Measurements from ENCODE around the gene IFNE. TPM values are rescaled to one million over a fixed set of nuclear protein-coding genes. Genes with fewer than 3 reads are reported as not detected.

Gene IFNE
- total RNA-seq, 1 donor from 2014 or later = not detected

GRCh38 chr9:21510806-21511205 lies 28.7 kb upstream of the IFNE start:
- Mint-ChIP-seq H3K36me3 (ENCODE audit: low read depth) (no peaks in the 10 kb centered on the region), H3K27me3 (ENCODE audit: low read depth) (peaks cover 4% of the 10 kb centered on the region), H3K4me3 (ENCODE audit: low read depth) (no peak overlapping the region), H3K9me3 (no peaks in the 10 kb centered on the region), H3K4me1 (ENCODE audit: low read depth) (peaks cover 2% of the 10 kb centered on the region), H3K27ac (no peak overlapping the region)
- DNase-seq (ENCODE audit: low spot score) = no peak
- intact Hi-C loops (cut with micrococcal nuclease) = no loop called here

DNA sequence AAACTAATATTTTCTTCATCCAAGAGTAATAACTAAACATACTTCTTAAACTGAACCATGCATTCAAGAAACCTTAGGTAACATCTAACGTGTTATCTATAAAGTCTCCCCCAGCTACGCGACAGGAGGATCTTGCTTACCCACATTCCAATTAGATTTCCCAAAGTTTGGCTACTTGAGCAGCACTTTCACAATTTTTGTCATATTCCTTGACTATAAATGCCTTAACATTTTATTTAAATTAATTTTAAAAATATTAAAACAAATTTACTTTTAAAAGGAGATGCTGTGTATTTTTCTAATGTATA lies 25.3 kb upstream of the IFNE start:
- H3K36me3 Mint-ChIP-seq (ENCODE audit: low read depth) = no peaks in the 10 kb centered on the region
- DNase-seq (ENCODE audit: low spot score) = no peak
- H3K4me3 Mint-ChIP-seq (ENCODE audit: low read depth) = no peak overlapping the region
- H3K27ac Mint-ChIP-seq = no peak overlapping the region
- intact Hi-C loops (cut with micrococcal nuclease) = no loop called here
- H3K4me1 Mint-ChIP-seq (ENCODE audit: low read depth) = peaks cover 2% of the 10 kb centered on the region
- no peaks in the 10 kb centered on the region for H3K9me3 Mint-ChIP-seq
- H3K27me3 Mint-ChIP-seq (ENCODE audit: low read depth) = peaks cover 4% of the 10 kb centered on the region

DNA sequence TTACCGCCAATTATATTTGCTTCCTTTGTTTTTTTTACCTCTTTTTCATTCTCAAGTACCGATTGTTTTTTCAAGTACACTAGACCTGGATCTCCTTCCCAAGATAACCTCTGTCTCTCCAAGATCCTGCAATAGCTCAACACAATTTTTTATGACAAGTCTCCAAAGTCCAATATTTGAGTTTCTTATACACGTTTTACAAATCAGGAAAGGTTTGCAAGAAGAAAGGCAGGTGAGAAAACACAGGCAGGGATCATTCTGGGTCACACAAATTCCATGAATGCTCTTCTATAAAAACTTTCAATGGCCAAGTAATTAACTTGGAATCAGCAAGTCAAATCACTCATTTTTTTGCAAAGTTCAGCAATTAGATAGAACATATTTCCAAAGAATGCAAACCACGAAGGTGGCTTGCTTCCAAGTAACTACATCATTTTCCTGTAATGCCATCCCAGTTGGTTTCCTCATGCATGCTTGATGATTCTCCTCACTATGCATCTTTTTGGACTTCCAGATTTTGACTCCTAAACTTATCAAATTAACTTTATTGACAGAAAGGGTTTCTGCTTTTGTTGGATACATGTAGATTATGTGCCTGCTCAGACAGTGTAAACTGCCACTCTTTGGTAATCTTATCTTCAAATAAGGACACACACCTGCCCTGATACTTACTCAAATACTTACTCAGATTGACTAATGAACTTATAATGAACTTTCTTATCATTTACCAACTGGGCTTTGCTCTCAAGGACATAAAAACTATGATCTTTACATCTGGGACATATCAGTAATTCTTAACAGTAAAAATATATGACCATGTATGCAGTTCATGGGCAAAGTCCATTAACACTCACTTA lies 24.7 kb upstream of the IFNE start:
- peaks cover 2% of the 10 kb centered on the region for H3K4me1 Mint-ChIP-seq (ENCODE audit: low read depth)
- DNase-seq (ENCODE audit: low spot score) = no peak
- intact Hi-C loops (cut with micrococcal nuclease) = no loop called here

DNA sequence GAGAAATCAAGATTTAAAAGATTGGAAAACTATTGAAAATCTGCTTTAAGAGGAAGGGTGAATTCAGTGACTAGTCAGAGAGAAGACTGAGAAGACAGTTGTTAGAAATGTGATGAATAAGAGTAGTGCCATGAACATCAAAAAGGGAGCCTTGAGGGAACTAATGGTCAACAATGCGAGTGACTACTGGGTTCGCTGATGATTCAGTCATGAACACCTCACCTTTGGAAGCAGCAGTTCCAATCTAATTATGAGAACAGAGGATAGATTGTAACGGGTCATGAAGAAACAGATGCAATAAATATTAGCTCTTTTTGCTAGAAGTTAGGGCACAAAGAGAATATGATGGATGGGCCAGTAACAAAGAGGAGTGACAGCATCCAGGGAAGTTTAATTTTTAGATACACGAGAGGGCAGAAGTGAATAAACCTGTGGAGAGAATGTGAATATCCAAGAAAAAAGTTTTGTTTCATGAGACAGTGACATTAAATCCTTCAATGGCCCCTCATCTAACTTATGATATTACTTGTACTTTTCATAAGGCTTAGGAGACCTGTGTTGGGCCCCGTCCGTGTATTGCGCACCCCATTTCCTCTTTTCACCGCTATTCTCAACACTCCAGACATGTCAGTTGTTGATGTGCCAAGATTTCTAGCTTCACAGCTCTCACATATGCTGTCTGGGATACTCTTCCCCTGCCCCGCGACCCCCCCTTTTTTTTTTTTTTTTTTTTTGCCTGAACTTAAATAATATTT lies 23.5 kb upstream of the IFNE start:
- H3K9me3 Mint-ChIP-seq = no peaks in the 10 kb centered on the region
- H3K27ac Mint-ChIP-seq = no peak overlapping the region
- intact Hi-C loops (cut with micrococcal nuclease) = no loop called here
- peaks cover 6% of the 10 kb centered on the region for H3K4me1 Mint-ChIP-seq (ENCODE audit: low read depth)
- H3K27me3 Mint-ChIP-seq (ENCODE audit: low read depth) = peaks cover 4% of the 10 kb centered on the region
- no peak for DNase-seq (ENCODE audit: low spot score)
- H3K4me3 Mint-ChIP-seq (ENCODE audit: low read depth) = no peak overlapping the region
- no peaks in the 10 kb centered on the region for H3K36me3 Mint-ChIP-seq (ENCODE audit: low read depth)

More for the DNA sequence above, 24.7 kb upstream of the IFNE start:
- Mint-ChIP-seq H3K9me3 (no peaks in the 10 kb centered on the region), H3K36me3 (ENCODE audit: low read depth) (no peaks in the 10 kb centered on the region), H3K27me3 (ENCODE audit: low read depth) (peaks cover 4% of the 10 kb centered on the region), H3K27ac (no peak overlapping the region), H3K4me3 (ENCODE audit: low read depth) (no peak overlapping the region)

GRCh38 chr9:21504894-21505293 lies 22.8 kb upstream of the IFNE start:
- no peak for DNase-seq (ENCODE audit: low spot score)
- intact Hi-C loops (cut with micrococcal nuclease) = no loop called here
- Mint-ChIP-seq H3K4me1 (ENCODE audit: low read depth) (peaks cover 8% of the 10 kb centered on the region), H3K9me3 (no peaks in the 10 kb centered on the region), H3K27me3 (ENCODE audit: low read depth) (peaks cover 4% of the 10 kb centered on the region), H3K4me3 (ENCODE audit: low read depth) (no peak overlapping the region), H3K36me3 (ENCODE audit: low read depth) (no peaks in the 10 kb centered on the region), H3K27ac (no peak overlapping the region)

- Mint-ChIP-seq H3K4me3 (ENCODE audit: low read depth) (no peak overlapping the region), H3K27ac (no peak overlapping the region), H3K9me3 (no peaks in the 10 kb centered on the region), H3K27me3 (ENCODE audit: low read depth) (peaks cover 4% of the 10 kb centered on the region), H3K4me1 (ENCODE audit: low read depth) (peaks cover 8% of the 10 kb centered on the region), H3K36me3 (ENCODE audit: low read depth) (no peaks in the 10 kb centered on the region)
- intact Hi-C loops (cut with micrococcal nuclease) = no loop called here
- DNase-seq (ENCODE audit: low spot score) = no peak
These were observed 22.0 kb upstream of the IFNE start for GRCh38 chr9:21504113-21504512.

DNA sequence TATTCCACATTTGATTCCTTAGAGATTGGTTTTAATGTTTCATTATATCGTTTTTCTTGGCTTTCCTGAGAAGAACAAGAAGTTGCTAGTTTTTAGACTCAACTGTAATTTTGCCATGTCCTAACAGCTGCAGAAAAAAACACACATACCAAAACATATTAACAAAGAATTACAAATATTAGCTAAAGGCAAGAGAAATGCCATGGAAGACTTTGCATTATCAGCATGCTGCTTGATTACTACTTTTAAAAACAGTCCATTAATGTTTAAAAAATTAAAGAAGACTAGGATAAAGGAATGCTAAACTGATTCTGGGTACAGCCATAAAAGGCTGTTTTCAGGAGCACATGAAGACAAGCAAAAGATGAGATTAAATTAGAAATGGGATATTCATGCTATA lies 20.5 kb upstream of the IFNE start:
- Mint-ChIP-seq H3K27me3 (ENCODE audit: low read depth) (no peaks in the 10 kb centered on the region), H3K4me3 (ENCODE audit: low read depth) (no peak overlapping the region), H3K27ac (no peak overlapping the region), H3K9me3 (no peaks in the 10 kb centered on the region), H3K4me1 (ENCODE audit: low read depth) (peaks cover 8% of the 10 kb centered on the region), H3K36me3 (ENCODE audit: low read depth) (no peaks in the 10 kb centered on the region)
- DNase-seq (ENCODE audit: low spot score) = no peak
- intact Hi-C loops (cut with micrococcal nuclease) = no loop called here

DNA sequence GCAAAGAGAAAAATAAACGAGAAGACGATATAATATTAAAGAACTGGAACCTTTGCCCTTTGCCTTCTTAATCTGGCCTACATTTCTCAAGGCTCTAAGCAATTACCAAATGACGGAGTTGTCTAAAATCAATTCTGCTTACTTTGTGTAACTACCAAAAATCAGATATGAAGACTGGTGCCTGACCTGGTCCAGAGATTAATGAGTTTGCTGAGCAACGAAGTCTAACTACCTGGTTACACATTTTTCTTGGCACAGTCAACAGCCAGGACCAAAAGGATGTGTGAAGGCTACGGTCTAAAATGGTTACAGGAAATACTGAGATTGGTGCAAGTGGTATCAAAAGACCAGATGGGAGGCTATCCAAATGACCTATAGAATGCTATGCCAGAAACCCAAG lies 17.8 kb upstream of the IFNE start:
- no peak overlapping the region for H3K4me3 Mint-ChIP-seq (ENCODE audit: low read depth)
- intact Hi-C loops (cut with micrococcal nuclease) = no loop called here
- H3K9me3 Mint-ChIP-seq = no peaks in the 10 kb centered on the region
- H3K36me3 Mint-ChIP-seq (ENCODE audit: low read depth) = no peaks in the 10 kb centered on the region
- H3K4me1 Mint-ChIP-seq (ENCODE audit: low read depth) = peaks cover 6% of the 10 kb centered on the region
- peaks cover 4% of the 10 kb centered on the region for H3K27me3 Mint-ChIP-seq (ENCODE audit: low read depth)
- DNase-seq (ENCODE audit: low spot score) = no peak
- no peak overlapping the region for H3K27ac Mint-ChIP-seq

- intact Hi-C loops (cut with micrococcal nuclease) = no loop called here
- DNase-seq (ENCODE audit: low spot score) = no peak
- Mint-ChIP-seq H3K27me3 (ENCODE audit: low read depth) (peaks cover 6% of the 10 kb centered on the region), H3K36me3 (ENCODE audit: low read depth) (no peaks in the 10 kb centered on the region), H3K9me3 (no peaks in the 10 kb centered on the region), H3K4me1 (ENCODE audit: low read depth) (no peaks in the 10 kb centered on the region), H3K4me3 (ENCODE audit: low read depth) (no peak overlapping the region), H3K27ac (no peak overlapping the region)
These were observed 9.6 kb upstream of the IFNE start for GRCh38 chr9:21491756-21492155.

- Mint-ChIP-seq H3K27ac (no peak overlapping the region), H3K36me3 (ENCODE audit: low read depth) (no peaks in the 10 kb centered on the region), H3K4me1 (ENCODE audit: low read depth) (peaks cover 5% of the 10 kb centered on the region), H3K4me3 (ENCODE audit: low read depth) (no peak overlapping the region), H3K9me3 (no peaks in the 10 kb centered on the region), H3K27me3 (ENCODE audit: low read depth) (peaks cover 8% of the 10 kb centered on the region)
- intact Hi-C loops (cut with micrococcal nuclease) = no loop called here
- no peak for DNase-seq (ENCODE audit: low spot score)
These were observed 550 bp downstream of the IFNE start for GRCh38 chr9:21481470-21482056.

- H3K27me3 Mint-ChIP-seq (ENCODE audit: low read depth) = peaks cover 1% of the 10 kb centered on the region
- intact Hi-C loops (cut with micrococcal nuclease) = no loop called here
- no peak for DNase-seq (ENCODE audit: low spot score)
- H3K4me3 Mint-ChIP-seq (ENCODE audit: low read depth) = no peak overlapping the region
- H3K27ac Mint-ChIP-seq = no peak overlapping the region
- no peaks in the 10 kb centered on the region for H3K9me3 Mint-ChIP-seq
- H3K36me3 Mint-ChIP-seq (ENCODE audit: low read depth) = no peaks in the 10 kb centered on the region
- peaks cover 5% of the 10 kb centered on the region for H3K4me1 Mint-ChIP-seq (ENCODE audit: low read depth)
These were observed 2.9 kb downstream of the IFNE start for GRCh38 chr9:21479152-21479702.

- Mint-ChIP-seq H3K27ac (no peak overlapping the region), H3K27me3 (ENCODE audit: low read depth) (no peaks in the 10 kb centered on the region)
These were observed 4.6 kb downstream of the IFNE start for GRCh38 chr9:21477466-21477865.

DNA sequence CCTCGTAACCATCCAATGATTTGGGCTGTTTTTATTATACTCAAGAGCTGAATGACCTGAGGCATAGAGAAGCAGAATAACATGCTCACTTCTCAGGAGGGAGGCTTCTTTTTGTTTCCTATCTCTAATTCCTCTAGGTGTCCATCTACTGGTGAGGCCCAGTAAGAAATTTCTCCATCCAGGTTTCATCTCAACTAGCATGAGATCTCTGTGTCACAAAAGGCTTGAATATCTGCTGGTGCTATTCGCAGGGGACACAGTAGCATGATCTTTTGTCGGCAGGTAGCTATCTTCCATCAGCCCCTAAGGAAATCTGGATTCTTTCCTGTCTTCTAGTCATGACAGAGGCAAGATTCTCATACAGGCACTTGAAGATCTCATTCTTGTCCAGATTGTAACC lies 8.9 kb downstream of the IFNE start:
- Mint-ChIP-seq H3K9me3 (no peaks in the 10 kb centered on the region), H3K4me3 (ENCODE audit: low read depth) (no peak overlapping the region), H3K27me3 (ENCODE audit: low read depth) (peaks cover 5% of the 10 kb centered on the region), H3K4me1 (ENCODE audit: low read depth) (no peaks in the 10 kb centered on the region), H3K27ac (no peak overlapping the region), H3K36me3 (ENCODE audit: low read depth) (no peaks in the 10 kb centered on the region)
- intact Hi-C loops (cut with micrococcal nuclease) = no loop called here
- DNase-seq (ENCODE audit: low spot score) = no peak

More at GRCh38 chr9:21477466-21477865, 4.6 kb downstream of the IFNE start:
- Mint-ChIP-seq H3K36me3 (ENCODE audit: low read depth) (no peaks in the 10 kb centered on the region), H3K4me3 (ENCODE audit: low read depth) (no peak overlapping the region), H3K9me3 (no peaks in the 10 kb centered on the region), H3K4me1 (ENCODE audit: low read depth) (peaks cover 5% of the 10 kb centered on the region)
- intact Hi-C loops (cut with micrococcal nuclease) = no loop called here
- DNase-seq (ENCODE audit: low spot score) = no peak

Data from activated T-helper 2 cell treated with anti-CD3 and anti-CD28 coated beads, Interferon-gamma antibody, Interleukin-2, Interleukin-4, amounts not matched to agents 10 μg/mL and 5 μg/mL and 100 μg/mL, durations not matched to agents 14 hours and 24 hours and 36 hours (primary cell).